Measurements from ENCODE around the gene TMEM30A.

DNA sequence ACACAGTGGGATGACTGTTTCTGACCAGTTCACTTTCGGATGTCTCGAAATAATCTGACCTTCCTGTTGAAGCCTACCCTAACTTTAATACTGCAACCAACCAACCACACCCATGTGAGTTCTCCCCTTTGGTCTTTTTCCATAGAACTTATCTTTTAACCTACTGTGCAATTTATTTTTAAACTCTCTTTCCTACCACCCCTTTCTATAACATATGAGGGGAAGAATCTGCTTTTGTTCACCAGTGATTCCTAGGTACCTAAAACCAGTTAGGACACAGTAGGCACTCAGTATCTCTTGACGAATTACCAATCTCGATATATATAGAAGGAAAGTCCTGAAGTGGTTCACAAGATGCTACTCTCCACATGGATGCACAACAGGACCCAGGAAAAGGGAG lies 48.0 kb downstream of the TMEM30A start:
- no peak for TF ChIP-seq FOXP2 (optimal IDR thresholded peaks at IDR 0.05; ENCODE audit: control extremely low read depth, extremely low read length, insufficient read depth)
- peak; percentile 20; the same call in 1 of the 2 replicates for TF ChIP-seq POLR2AphosphoS5 (IDR thresholded peaks at IDR 0.05; ENCODE audit: borderline replicate concordance, low read depth, low read length)
- TF ChIP-seq EZH2 (IDR thresholded peaks at IDR 0.05): no peak

Measured in SK-N-MC (cell line).